A673 (cell line): ENCODE data around the gene ARHGAP12.

ENCODE experiments used
- EZH2 ChIP-seq: fragments of 200-600 bp; sonication (generic); IDR thresholded peaks from 2 replicates; pipeline ENCODE4 v1.6.1; 2017; ENCODE audit warnings: borderline replicate concordance, low read depth, mild to moderate bottlenecking, mixed read lengths, antibody characterized with exemption, low read length; ENCODE audit not compliant: poor library complexity, severe bottlenecking
- TF ChIP-seq, protein P1 (sequence below): fragments of 300-800, 200-600 bp; sonication (generic); conservative IDR thresholded peaks from 2 replicates; pipeline ENCODE4 v1.5.1; 2017; ENCODE audit warnings: low read depth, mild to moderate bottlenecking, antibody characterized with exemption, low read length, moderate library complexity, mixed read lengths

DNA sequence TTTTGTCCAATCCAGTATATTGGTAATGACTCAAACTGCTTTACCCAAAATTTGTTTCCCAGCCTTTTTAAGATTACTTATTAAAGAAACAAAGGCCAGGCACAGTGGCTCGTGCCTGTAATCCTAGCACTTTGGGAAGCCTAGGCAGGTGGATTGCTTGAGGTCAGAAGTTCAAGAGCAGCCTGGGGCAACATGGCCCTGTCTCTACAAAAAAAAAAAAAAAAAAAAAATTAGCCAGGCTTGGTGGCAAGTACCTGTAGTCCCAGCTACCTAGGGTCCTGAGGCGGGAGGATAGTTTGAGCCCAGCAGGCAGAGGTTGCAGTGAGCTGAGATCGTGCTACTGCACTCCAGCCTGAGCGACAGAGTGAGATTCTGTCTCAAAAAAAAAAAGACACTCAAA is 7.0 kb upstream of the ARHGAP12 start:
- no peak for TF ChIP-seq EZH2
- TF ChIP-seq, protein P1, sequence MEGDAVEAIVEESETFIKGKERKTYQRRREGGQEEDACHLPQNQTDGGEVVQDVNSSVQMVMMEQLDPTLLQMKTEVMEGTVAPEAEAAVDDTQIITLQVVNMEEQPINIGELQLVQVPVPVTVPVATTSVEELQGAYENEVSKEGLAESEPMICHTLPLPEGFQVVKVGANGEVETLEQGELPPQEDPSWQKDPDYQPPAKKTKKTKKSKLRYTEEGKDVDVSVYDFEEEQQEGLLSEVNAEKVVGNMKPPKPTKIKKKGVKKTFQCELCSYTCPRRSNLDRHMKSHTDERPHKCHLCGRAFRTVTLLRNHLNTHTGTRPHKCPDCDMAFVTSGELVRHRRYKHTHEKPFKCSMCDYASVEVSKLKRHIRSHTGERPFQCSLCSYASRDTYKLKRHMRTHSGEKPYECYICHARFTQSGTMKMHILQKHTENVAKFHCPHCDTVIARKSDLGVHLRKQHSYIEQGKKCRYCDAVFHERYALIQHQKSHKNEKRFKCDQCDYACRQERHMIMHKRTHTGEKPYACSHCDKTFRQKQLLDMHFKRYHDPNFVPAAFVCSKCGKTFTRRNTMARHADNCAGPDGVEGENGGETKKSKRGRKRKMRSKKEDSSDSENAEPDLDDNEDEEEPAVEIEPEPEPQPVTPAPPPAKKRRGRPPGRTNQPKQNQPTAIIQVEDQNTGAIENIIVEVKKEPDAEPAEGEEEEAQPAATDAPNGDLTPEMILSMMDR = no peak
